Hepatocyte (in vitro differentiated cells): Measurements from ENCODE around the gene EIPR1. TPM values are rescaled to one million over a fixed set of nuclear protein-coding genes. Genes with fewer than 3 reads are reported as not detected.
"Not testable (repeated sequence)": the region's sequence is repeated elsewhere in the genome, so short reads cannot be mapped to it uniquely, and the experiment has no call there.

Experiments used
- DNase-seq: peaks from one replicate; pipeline ENCODE4 v3.0.0-alpha.2; 2016; ENCODE audit warnings: low spot score
- H2AFZ ChIP-seq: fragments of 200-600 bp; sonication (generic); 2 replicates; pipeline ENCODE4 v1.6.0; 2016; ENCODE audit warnings: antibody characterized with exemption, mild to moderate bottlenecking
- H3K27ac ChIP-seq: fragments of 200-600 bp; sonication (generic); 2 replicates; pipeline ENCODE4 v1.5.1; 2016; ENCODE audit warnings: mild to moderate bottlenecking
- H3K27me3 ChIP-seq: fragments of 200-600 bp; sonication (generic); 2 replicates; pipeline ENCODE4 v1.6.1; 2016
- H3K36me3 ChIP-seq: fragments of 200-600 bp; sonication (generic); replicated peaks from 2 replicates; pipeline ENCODE4 v1.5.1; 2016; ENCODE audit warnings: low read depth; ENCODE audit not compliant: insufficient read depth
- H3K4me1 ChIP-seq: fragments of 200-600 bp; sonication (generic); 2 replicates; pipeline ENCODE4 v1.5.1; 2016; ENCODE audit warnings: mild to moderate bottlenecking, moderate library complexity; ENCODE audit not compliant: insufficient read depth
- H3K4me2 ChIP-seq: fragments of 200-600 bp; sonication (generic); 2 replicates; pipeline ENCODE4 v1.6.0; 2016
- H3K4me3 ChIP-seq: fragments of 200-600 bp; sonication (generic); 2 replicates; pipeline ENCODE4 v1.5.1; 2016; ENCODE audit warnings: mild to moderate bottlenecking
- H3K79me2 ChIP-seq: fragments of 200-600 bp; sonication (generic); 2 replicates; pipeline ENCODE4 v1.6.0; 2017; ENCODE audit warnings: mild to moderate bottlenecking
- H3K9me2 ChIP-seq: fragments of 200-600 bp; sonication (generic); replicated peaks from 2 replicates; pipeline ENCODE4 v1.6.0; 2017; ENCODE audit warnings: mild to moderate bottlenecking; ENCODE audit not compliant: insufficient read depth
- H3K9me3 ChIP-seq: fragments of 200-600 bp; sonication (generic); 2 replicates; pipeline ENCODE4 v1.5.1; 2016; ENCODE audit warnings: low read depth, mild to moderate bottlenecking
- H4K20me1 ChIP-seq: fragments of 200-600 bp; sonication (generic); 2 replicates; pipeline ENCODE4 v1.6.0; 2016; ENCODE audit warnings: mild to moderate bottlenecking; ENCODE audit not compliant: insufficient read depth, poor library complexity, severe bottlenecking
- EZH2 ChIP-seq: fragments of 200-600 bp; sonication (generic); IDR thresholded peaks from 2 replicates; pipeline ENCODE4 v1.6.1; 2016; ENCODE audit warnings: antibody characterized with exemption, mild to moderate bottlenecking, borderline replicate concordance
- EZH2phosphoT487 ChIP-seq: fragments of 200-600 bp; sonication (generic); IDR thresholded peaks from one replicate; pipeline ENCODE4 v1.6.1; 2018; ENCODE audit warnings: antibody characterized with exemption, mild to moderate bottlenecking, low read depth, moderate library complexity; ENCODE audit not compliant: unreplicated experiment, severe bottlenecking
- WGBS: methylation state at CpG from one replicate; pipeline ENCODE4 v1.1.6; 2016; ENCODE audit warnings: low lambda C conversion rate; ENCODE audit errors: missing lambda C conversion rate; 5-methylcytosine and 5-hydroxymethylcytosine counted together
- polyA plus RNA-seq: library from polyadenylated mRNA; unstranded; fragments of >200 nt; fragmentation: Nextera tagmentation; extraction: Ambion mirVana; gene quantifications from 2 replicates; pipeline ENCODE4 v1.2.1, GENCODE V29; 2016
- total RNA-seq: library from RNA; depleted of rRNA; stranded (reverse); fragments of >200 nt; gene quantifications from 2 replicates; pipeline ENCODE4 v1.2.3, GENCODE V29; 2014
- TF ChIP-seq, protein P1 (sequence below): fragments of 200-600 bp; sonication (generic); IDR thresholded peaks from 2 replicates; pipeline ENCODE4 v1.5.1; 2016; ENCODE audit warnings: antibody characterized with exemption, mild to moderate bottlenecking; ENCODE audit not compliant: poor library complexity

EIPR1 gene
- total and polyA plus RNA-seq, 2 experiments from 2014 or later: 27.4 to 42.3 TPM

- WGBS: 87% methylated on average over 12 of the region's 12 CpGs
- H3K27ac ChIP-seq: no peak overlapping the region
- no peaks in the 10 kb centered on the region for H3K36me3 ChIP-seq
- no peaks in the 10 kb centered on the region for H3K4me1 ChIP-seq
- DNase-seq: no peak
- H3K4me3 ChIP-seq: no peak overlapping the region
- no peak overlapping the region for H2AFZ ChIP-seq
- no peaks in the 10 kb centered on the region for H3K9me2 ChIP-seq
- no peaks in the 10 kb centered on the region for H3K27me3 ChIP-seq
- no peak overlapping the region for H3K4me2 ChIP-seq
- H3K79me2 ChIP-seq: no peaks in the 10 kb centered on the region
- no peaks in the 10 kb centered on the region for H3K9me3 ChIP-seq
- TF ChIP-seq EZH2phosphoT487: no peak
- TF ChIP-seq, protein P1, sequence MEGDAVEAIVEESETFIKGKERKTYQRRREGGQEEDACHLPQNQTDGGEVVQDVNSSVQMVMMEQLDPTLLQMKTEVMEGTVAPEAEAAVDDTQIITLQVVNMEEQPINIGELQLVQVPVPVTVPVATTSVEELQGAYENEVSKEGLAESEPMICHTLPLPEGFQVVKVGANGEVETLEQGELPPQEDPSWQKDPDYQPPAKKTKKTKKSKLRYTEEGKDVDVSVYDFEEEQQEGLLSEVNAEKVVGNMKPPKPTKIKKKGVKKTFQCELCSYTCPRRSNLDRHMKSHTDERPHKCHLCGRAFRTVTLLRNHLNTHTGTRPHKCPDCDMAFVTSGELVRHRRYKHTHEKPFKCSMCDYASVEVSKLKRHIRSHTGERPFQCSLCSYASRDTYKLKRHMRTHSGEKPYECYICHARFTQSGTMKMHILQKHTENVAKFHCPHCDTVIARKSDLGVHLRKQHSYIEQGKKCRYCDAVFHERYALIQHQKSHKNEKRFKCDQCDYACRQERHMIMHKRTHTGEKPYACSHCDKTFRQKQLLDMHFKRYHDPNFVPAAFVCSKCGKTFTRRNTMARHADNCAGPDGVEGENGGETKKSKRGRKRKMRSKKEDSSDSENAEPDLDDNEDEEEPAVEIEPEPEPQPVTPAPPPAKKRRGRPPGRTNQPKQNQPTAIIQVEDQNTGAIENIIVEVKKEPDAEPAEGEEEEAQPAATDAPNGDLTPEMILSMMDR: no peak
- TF ChIP-seq EZH2: no peak
- H4K20me1 ChIP-seq: no peaks in the 10 kb centered on the region
Observed at GRCh38 chr2:3199627-3200345, 177.8 kb downstream of the EIPR1 start.

GRCh38 chr2:3198671-3199192, 178.9 kb downstream of the EIPR1 start:
- not testable (repeated sequence) for DNase-seq, H3K4me2 ChIP-seq
- WGBS: 65% methylated on average over 10 of the region's 10 CpGs

DNA sequence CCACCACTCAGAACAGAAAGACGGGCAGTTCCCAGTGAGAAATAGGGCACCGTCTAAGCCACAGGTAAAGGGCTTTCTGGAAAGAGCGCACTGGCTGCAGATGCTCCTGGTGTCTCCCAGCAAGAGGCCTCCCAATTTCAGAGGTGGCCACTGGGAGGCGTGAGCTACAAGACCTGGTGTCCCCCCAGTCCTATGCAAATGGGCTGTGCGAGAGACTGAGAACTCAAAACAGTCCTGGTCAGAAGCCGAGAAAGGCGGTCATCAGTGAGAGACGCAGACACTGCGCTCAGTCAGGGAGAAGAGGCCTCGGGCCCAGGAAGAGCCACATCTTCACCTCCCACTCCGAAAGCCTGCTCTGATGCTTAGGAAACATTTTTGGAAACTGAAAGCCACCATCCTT, 179.5 kb downstream of the EIPR1 start:
- H3K9me2 ChIP-seq: no peaks in the 10 kb centered on the region
- no peak overlapping the region for H3K4me3 ChIP-seq
- no peaks in the 10 kb centered on the region for H3K79me2 ChIP-seq
- no peak overlapping the region for H3K27ac ChIP-seq
- TF ChIP-seq EZH2 (no peak), EZH2phosphoT487 (no peak)
- TF ChIP-seq, protein P1: no peak
- WGBS: 94% methylated on average over 11 of the region's 11 CpGs
- DNase-seq: no peak
- no peaks in the 10 kb centered on the region for H3K27me3 ChIP-seq
- no peak overlapping the region for H3K4me2 ChIP-seq
- no peak overlapping the region for H2AFZ ChIP-seq
- no peaks in the 10 kb centered on the region for H4K20me1 ChIP-seq
- no peaks in the 10 kb centered on the region for H3K36me3 ChIP-seq
- no peaks in the 10 kb centered on the region for H3K4me1 ChIP-seq
- no peaks in the 10 kb centered on the region for H3K9me3 ChIP-seq

More at GRCh38 chr2:3198671-3199192, 178.9 kb downstream of the EIPR1 start:
- not testable (repeated sequence) for H3K9me3 ChIP-seq, H2AFZ ChIP-seq, H3K4me1 ChIP-seq, H3K4me3 ChIP-seq, H3K79me2 ChIP-seq, H3K36me3 ChIP-seq, H3K9me2 ChIP-seq, H4K20me1 ChIP-seq, H3K27ac ChIP-seq, H3K27me3 ChIP-seq

GRCh38 chr2:3197308-3197707, 180.3 kb downstream of the EIPR1 start:
- H3K4me3 ChIP-seq: no peak overlapping the region
- H3K9me2 ChIP-seq: no peaks in the 10 kb centered on the region
- H3K9me3 ChIP-seq: no peaks in the 10 kb centered on the region
- H3K4me2 ChIP-seq: no peak overlapping the region
- no peaks in the 10 kb centered on the region for H3K79me2 ChIP-seq
- H3K27me3 ChIP-seq: no peaks in the 10 kb centered on the region
- H3K4me1 ChIP-seq: no peaks in the 10 kb centered on the region
- H4K20me1 ChIP-seq: no peaks in the 10 kb centered on the region
- 75% methylated on average over 12 of the region's 12 CpGs for WGBS
- no peak overlapping the region for H3K27ac ChIP-seq
- H3K36me3 ChIP-seq: no peaks in the 10 kb centered on the region
- DNase-seq: no peak
- H2AFZ ChIP-seq: no peak overlapping the region
- TF ChIP-seq EZH2 (no peak), EZH2phosphoT487 (no peak)
- TF ChIP-seq, protein P1: no peak
